Hematopoietic multipotent progenitor cell treated with erythropoietin and hydrocortisone succinate and interleukin-3 and kit ligand, for 17 days (in vitro differentiated cells): ENCODE results near the gene RNF121.

Source experiments
- DNase-seq: peaks from one replicate; pipeline ENCODE4 v3.0.0-alpha.2; 2015; ENCODE audit warnings: low spot score

Gene RNF121

DNA sequence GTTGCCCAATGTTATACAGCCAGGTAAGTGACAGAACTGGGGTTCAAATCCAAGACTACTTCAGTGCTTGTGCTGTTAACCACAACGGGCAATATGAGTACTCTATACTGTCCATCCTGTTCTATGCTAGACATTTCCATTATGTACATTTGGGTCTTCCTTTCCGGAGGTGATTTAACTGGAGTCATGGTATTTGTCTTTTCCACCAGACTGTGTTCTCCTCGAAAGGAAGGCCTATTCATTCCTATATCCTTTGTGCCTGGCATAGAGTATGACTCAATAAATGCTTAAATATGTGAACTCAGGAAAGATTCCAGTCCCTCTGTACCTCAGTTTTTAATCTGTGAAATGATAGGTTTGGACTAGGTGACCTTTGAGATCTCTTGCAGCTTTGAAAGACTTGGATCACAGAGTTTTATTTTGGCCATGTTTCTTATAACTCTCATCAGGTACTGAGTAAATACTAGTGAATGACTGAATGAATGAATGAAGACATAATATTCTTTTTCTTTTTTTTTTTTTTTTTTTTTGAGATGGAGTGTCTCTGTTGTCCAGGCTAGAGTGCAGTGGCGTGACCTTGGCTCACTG is 6.6 kb downstream of the RNF121 start:
- no peak for DNase-seq

DNA sequence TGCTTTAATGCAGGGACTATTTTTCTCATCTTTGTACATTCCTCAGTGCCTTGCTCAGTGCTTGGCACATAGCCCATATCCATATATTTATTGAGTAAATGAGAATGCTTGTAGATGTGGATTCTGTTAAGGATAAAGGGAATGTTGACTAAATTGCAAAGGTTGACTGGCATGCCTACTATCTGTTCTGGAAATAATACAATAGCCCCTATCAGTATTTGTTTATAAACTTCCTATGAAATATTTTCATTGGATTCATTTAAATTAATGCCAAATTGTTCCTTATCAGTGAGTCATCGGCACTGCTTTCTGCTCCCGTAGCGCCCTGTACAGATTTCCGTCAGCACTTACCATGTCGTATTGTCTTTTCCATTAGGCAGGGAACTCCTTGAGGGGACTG is 8.0 kb downstream of the RNF121 start:
- DNase-seq = no peak

DNA sequence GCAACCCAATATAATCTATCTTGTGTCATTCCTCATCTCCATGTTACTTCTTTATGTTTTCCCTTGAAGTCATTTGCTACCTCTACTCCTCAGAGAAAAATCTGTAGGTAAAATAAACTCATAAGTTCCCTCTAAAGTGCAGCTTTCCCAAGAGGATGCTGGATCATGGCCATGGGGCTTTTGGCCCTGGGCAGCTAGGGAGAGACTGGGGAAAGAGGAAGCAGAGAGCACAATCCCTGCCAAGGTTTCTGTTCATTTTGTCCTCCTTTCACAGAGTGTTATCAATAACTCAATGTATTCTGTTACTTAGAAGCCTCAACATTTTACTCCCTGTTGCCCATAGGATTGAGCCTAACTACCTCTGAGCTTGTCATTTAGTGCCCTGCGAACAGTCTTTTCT is 9.0 kb downstream of the RNF121 start:
- no peak for DNase-seq

DNA sequence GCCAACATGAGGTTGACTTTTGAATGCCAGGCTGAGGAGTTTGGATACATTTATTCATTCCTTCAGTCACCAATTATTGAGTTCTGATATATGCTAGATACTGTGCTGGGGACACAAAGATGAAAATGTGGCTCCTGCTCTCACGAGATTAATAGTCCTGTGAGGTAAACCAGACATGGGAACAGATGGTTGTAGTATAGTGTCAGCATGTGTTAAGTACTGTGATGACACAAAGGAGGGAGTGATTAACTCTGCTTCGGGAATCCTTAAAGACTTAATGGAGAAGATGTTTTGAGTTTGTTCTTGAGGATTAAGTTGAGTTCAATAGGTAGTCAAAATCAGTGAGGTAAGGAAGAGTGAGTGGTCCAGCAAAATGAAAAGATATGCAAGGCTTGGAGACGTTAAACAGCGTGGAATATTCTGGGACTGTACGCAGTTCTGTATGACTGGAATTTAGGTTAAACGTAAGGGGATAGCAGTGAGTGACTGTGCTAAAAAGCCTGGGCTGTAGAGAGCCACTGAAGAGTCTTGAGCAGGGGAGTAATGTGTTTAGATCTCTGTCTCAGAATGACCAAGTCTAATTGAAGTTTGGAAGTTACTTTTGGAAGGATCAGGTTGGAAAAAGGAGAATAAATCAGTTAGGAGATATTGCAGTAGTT is 11.8 kb downstream of the RNF121 start:
- no peak for DNase-seq

DNA sequence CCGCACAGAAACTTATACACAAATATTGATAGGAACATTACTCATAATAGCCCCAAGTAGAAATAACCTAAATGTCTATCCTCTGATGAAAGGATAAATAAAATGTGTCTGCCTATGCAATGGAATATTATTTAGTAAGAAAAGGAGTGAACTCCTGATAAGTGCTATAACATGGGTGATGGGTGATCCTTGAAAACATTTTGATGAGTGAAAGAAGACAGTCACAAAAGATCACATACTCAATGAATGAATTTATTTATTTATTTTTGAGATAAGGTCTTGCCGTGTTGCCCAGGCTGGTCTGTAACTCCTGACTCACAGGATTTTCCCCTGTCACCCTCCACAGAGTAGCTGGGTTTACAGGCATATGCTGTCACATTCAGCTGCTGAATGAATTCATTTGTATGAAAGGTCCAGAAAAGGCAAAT is 17.3 kb downstream of the RNF121 start:
- no peak for DNase-seq

DNA sequence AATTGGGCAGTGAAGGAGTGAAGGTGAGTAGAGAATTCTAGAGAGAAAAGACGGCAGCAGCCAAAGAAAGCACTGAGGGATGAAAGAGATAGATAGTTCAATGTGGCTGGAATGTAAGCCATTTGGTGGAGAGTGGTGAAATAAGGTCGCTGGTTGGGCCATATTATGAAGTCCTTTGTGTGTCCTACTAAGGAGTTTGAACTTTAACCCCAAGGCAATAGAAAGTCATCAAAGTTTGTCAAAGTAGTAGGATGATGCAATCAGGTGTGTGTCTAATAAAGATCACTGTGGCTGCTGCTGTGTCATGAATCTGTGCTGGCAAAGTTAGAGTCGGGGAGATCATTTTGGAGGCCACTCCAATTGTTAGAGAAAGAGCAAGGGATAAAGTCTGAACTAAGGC is 18.7 kb downstream of the RNF121 start:
- DNase-seq = no peak

DNA sequence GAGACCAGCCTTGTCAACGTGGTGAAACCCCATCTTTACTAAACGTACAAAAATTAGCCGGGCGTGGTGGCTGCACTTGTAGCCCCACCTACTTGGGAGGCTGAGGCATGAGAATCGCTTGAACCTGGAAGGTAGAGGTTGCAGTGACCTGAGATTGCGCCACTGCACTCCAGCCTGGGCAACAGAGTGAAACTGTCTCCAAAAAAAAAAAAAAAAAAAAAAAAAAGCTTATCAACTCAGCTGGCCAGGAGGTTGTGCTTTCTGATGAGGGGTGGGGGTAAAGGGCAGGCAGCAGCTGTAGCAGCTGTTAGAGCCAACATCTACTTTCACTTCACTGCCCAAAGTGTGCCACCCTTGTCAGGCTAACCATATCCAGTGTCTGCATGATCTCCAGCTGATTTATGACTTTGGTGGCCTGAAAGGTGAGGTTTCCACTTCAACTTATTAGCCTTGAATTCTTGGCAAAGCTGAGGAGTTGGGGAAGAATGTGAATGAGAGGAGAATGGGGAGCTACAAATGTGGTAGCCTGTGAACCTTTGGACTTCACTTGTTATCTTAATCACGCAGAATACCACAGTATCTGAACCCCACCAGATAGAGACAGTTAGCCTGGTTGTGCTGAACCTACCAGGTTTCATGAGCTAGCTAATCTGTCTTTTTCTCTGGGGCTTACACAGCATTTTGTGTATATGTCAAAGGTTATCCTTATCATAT is 19.6 kb downstream of the RNF121 start:
- DNase-seq = peak; percentile 67

DNA sequence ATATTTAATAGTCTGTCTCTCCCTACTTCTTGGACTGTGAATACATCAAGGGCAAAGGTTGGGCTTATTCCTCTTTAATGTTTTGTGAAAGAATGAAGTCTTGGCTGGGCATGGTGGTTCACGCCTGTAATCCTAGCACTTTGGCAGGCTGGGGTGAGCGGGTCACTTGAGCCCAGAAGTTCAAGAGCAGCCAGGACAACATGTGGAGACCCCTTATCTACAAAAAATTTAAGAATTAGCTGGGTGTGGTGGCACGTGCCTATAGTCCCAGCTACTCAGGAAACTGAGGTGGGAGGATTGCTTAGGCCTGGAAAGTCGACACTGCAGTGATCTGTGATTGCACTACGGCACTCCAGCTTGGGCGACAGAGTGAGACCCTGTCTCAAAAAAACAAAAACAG is 20.2 kb downstream of the RNF121 start:
- no peak for DNase-seq

DNA sequence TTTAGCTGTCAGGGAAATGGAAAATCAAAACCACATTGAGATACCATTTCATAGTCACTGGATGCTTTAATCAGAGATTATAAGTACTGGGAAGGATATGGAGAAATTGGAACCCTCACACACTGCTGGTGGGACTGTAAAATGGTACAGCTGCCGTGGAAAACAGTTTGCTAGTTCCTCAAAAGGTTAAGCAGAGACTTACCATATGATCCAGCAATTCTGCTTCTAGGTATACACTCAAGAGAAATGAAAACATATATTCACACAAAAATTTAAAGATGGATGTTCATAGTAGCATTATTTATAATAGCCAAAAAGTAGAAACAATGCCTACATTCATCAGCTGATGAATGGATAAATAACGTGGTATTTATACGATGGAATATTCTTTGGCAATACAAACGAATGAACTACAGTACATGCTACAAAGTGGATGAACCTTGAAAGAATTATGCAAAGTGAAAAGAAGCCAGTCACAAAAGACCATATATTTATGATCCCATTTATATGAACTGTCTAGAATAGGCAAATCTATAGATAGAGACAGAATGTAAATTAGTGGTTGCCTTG is 23.0 kb downstream of the RNF121 start:
- no peak for DNase-seq

DNA sequence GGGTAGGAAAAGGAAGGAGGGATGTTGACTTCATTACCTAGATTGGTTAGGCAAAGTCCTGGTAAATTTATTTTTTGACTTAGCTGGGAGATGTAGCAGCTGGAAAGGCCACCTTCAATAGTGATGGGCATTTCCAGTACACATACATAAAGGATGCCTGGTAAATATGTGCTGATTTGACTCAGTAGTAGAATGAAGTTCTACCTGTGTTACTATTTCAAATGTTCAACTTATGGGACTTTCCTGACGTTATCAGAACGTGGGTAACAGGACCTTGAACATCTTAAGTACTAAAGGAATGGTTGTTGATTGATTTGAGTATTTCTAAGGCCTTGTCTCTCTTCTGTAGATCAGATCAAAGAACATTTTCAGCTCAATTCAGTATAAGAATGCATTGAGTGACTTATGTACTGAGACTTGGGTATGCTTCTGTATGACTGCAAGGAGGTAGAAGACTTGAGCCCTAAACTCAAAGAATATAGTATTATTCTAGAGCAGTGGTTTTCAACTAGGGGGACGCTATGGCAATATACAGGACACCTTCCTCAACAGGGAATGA is 27.1 kb downstream of the RNF121 start:
- no peak for DNase-seq

DNA sequence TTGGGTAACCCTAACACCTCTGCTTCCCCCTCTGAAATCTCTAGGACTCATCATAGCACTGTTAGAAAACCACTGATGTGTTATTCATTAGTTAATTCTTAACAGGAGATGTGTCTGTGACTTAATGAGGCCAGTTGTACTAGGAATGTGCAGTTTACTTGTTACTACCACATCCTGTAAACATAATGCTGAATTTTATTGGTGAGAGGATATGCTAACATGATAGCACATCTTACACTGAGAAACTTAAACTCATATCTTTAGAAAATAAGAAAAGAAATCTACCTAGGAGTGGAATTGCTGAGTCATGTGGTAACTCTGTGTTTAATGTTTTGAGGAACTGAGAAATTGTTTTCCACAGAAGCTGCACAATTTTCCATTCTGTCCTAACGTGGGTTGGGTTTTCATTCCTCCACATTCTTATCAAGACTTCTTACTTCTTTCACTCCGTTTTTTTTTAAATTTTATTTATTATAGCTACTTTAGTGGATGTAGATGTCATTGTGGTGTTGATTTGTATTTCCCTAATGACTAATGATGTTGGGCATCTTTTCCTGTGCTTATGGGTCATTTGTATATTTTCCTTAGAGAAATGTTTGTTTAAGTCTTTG is 33.7 kb downstream of the RNF121 start:
- DNase-seq = no peak

DNA sequence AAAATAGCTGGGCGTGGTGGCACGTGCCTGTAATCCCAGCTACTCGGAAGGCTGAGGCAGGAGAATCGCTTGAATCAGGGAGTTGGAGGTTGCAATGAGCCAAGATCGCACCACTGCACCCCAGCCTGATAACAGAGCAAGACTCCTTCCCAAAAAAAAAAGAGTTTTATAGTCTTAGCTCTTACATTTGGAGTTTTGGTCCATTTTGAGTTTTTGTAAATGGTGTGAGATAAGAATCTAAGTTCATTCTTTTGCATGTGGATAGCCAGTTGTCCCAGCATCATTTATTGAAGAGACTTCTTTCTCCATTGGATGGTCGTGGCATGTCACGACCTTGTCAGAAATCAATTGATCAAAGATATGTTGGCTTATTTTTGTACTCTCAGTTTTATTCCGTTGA is 34.6 kb downstream of the RNF121 start:
- no peak for DNase-seq

DNA sequence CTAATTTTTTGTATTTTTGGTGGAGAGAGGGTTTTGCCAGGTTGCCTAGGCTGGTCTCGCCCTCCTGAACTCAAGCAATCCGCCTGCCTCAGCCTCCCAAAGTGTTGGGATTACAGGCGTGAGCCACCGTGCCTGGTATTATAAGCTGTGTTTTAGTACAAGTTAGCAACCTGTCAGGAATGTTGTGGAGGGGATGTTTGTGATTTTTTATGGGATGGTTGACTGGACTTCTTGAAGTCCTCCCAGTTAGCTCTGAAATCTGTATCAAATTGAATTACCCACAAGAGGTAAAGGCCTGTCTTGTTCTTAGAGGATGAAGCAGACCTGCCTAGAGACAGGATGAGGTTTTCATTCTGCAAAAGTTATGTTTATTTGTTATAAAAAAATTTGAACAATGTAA is 35.8 kb downstream of the RNF121 start:
- DNase-seq = no peak

DNA sequence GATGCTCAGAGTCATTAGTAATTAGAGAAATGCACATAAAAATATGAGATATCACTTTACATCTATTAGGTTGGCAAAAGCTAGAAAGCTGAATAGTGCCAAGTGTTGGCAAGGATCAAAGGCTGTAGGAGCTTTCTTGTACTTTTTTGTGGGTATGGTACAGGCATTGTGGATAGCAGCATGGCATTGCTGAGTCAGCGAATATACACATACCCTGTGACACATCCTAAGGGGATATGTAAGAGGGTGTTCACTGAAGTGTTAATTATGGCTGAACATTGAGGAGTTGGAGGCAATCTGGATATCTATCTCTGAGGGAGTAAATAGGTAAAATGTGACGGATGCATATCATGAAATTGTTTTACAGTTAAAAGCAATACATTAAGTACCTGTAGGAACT is 42.8 kb downstream of the RNF121 start:
- DNase-seq = no peak

DNA sequence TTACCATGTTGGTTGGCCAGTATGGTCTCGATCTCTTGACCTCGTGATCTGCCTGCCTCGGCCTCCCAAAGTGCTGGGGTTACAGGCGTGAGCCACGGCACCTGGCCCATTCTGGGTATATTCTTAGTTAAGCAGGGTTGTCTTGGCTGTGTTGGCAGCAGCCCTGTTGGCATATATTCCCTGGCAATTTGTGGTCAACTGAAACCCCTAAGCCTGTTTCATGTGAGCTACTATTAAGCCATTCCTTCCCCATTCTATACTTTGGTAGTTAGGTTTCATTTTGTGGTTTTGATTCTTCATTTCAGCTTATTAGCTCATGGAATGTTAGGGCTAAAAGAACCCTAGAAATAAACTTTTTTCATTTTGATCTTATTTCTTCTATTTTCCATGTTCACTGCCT is 47.7 kb downstream of the RNF121 start:
- no peak for DNase-seq

DNA sequence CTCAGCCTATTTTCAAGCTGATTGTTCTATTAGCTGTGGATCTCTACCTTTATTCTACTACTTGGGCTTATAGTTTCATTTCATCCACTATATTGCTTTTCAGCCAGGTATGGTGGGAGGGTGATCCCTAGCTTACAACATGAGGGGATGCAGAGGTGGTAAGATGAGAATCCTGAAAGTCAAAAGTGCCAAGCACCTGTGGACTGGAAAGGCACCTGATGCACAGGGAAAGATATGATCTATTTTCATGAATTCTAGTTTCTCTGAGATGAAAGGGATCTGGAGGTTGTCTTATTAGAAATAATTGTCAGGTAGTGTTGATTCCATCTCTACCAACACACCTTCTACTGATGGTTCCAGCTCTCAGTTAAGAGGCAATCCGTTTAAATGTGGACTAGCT is 48.2 kb downstream of the RNF121 start:
- DNase-seq = no peak

DNA sequence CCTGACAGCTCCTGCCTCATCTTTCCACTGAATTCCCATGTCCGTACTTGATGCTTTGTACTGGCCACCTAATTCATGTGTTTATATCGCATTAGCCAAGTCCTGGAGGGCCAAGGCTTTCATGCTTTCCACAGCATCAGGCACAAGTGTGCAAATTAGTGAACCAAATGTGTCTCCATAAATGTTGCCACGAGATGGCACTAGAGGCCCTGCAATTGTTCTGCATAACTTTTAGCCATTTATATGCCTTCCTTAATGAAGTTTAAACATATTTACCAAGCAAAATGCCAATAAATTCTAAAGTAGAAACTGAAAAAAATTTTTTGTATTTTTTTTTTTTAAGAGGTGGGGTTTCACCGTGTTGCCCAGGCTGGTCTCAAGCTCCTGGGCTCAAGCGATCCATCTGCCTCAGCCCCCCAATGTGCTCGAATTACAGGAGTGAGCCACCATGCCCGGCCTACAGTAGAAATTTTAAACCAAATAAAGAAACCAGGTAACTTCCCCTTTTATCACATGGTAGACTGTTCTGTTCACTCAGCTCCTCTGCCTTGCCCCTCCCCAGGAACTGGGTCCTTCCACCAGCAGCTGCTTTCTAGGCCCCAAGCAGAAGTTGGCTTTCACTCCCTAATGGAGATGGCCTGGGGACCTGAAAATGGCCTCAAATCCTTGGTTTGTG is 49.0 kb downstream of the RNF121 start:
- peak; percentile 79 for DNase-seq

DNA sequence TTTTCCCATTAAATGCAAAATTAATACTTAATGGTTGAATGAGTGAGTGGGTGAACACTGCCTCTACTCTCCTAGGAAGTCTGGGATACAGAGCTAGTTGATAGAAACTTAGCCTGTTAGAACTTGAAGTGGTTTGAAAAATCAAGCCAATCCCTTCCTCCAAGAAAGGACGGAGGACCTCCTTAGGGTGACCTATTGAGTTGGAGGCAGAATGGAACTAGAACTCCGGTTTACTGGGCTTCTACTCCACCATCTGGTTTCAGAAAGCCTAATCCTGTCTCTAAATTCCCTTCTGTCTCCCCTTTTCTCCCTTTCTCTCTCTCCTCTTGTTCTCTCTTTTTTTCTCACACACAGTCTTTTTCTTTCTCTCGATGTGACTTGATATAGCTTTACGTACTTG is 50.2 kb downstream of the RNF121 start:
- no peak for DNase-seq

DNA sequence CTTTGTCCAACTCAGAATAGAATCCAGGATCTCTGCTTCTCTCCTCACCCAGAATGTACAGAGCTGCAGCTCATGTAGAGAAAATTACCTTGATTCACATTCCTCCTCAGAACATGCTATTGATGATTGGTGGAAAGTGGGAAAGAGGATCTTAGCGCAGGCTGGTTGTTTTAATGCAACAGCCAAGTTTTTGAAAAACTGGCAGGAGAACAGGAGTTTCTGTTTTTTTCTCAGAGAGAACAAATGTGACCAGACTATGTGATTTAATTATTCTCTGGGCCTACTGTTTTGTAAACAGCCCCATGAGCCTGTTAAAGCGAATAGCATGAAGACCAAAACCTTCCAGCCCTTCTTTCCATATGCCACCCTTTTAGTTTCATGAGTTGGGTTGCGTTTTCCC is 50.8 kb downstream of the RNF121 start:
- DNase-seq = no peak

DNA sequence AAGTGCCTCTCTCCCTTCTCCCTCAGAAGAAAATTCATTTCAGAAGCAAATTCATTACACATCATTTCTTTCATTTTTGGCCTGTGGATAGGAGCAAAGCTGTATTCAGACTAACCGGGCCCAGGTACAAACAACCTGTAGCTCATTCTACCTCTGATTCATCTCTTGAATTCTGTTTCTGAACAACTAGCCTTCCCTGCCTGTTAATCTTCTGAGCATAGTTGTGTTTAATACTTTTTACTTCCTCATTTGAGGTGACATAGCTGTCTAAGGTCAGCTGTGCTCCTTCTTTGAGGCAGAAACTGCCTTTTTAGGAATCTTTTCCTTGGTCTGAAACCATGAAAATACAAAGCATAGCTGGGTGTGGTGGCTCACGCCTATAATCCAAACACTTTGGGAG is 57.3 kb downstream of the RNF121 start:
- no peak for DNase-seq

DNA sequence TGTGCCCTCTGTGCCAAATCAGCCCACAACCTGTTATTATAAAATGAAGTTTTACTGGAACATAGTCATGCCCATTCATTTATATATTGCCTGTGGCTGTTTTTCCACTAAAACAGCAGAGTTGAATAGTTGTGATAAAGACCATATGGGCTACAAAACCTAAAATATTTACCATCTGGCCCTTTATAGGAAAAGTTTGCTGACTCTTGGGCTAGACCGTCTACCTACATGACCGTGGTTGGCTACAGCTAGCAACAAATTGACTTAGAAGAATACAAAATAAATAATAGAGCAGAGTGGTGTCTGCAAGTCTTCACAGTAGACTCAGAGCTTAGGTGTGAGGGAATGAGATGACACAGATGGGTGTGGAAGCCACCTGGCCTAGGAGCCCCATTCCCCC is 58.7 kb downstream of the RNF121 start:
- no peak for DNase-seq

DNA sequence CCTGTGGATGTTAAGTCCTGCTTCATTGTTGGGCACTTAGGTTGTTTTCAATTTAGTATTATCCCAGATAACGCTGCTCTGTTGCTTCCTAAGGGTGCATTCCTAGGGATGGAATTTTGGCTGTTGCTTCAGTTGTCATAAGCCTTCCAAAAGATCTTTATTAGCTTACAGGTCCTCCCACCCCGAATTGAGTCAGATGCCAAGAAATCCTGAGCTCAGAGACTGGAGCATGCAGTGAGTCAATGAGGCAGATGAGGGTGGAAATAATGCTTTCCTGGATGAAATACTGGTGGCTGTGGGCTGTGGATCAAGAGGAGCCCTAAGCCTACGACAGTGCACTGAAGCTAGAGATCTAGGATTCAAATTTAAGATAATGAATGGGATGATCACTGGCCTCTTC is 59.2 kb downstream of the RNF121 start:
- no peak for DNase-seq
